ENCODE results near the gene RHBDL1.

DNA sequence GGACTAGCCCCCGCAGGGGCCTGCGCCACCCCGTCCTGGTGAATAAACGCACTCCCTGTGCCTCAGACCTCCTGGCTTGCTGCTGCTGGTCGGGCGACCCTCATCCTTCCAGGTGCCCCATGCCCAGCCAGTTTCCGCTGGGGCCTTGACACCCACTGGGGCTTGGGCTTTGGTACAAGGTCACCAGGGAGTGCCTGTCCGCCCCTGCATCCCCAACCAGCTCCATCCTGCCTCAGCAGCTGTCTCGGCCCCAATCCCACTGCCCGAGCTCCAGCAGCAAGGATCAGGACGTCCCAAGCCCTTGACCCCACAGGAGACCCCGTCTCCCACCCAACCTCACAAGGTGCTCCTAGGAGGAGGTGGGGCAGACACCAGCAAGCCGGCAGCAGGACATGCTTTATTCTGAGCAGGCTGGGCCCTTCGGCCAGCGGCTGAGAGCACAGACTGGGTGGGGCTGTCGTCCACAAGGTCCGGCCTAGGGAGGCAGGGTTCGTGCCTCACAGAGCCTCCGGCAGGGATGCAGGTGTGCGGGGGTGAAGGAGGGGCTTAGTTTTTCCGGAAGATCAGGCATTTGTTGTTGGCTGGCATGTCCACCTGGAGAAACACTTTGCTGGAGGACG, 41.3 kb upstream of the RHBDL1 start:
- TF ChIP-seq POLR2A (IDR thresholded peaks at IDR 0.05) = no peak
- TF ChIP-seq, protein P1, sequence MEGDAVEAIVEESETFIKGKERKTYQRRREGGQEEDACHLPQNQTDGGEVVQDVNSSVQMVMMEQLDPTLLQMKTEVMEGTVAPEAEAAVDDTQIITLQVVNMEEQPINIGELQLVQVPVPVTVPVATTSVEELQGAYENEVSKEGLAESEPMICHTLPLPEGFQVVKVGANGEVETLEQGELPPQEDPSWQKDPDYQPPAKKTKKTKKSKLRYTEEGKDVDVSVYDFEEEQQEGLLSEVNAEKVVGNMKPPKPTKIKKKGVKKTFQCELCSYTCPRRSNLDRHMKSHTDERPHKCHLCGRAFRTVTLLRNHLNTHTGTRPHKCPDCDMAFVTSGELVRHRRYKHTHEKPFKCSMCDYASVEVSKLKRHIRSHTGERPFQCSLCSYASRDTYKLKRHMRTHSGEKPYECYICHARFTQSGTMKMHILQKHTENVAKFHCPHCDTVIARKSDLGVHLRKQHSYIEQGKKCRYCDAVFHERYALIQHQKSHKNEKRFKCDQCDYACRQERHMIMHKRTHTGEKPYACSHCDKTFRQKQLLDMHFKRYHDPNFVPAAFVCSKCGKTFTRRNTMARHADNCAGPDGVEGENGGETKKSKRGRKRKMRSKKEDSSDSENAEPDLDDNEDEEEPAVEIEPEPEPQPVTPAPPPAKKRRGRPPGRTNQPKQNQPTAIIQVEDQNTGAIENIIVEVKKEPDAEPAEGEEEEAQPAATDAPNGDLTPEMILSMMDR (IDR thresholded peaks at IDR 0.05) = no peak
